Coronary artery (tissue), 2 donors: ENCODE results near the gene PNRC1.
A peak's percentile ranks its signal among the peaks of the same experiment; 100 is the strongest.

Experiments used
- DNase-seq: peaks from one replicate; pipeline ENCODE4 v3.0.0-alpha.2; 2017; ENCODE audit warnings: low spot score
- H3K27ac ChIP-seq, 2 donors: fragments of 200-600 bp; sonication (generic); one replicate each; pipeline ENCODE4 v1.5.1; 2016 to 2019
- H3K4me3 ChIP-seq: fragments of 200-600 bp; sonication (generic); 2 replicates; pipeline ENCODE4 v1.5.1; 2016; ENCODE audit warnings: mild to moderate bottlenecking, moderate library complexity
- TF ChIP-seq, protein P1 (sequence below): fragments of 200-600 bp; sonication (generic); IDR thresholded peaks from one replicate; pipeline ENCODE4 v1.5.1; 2019; ENCODE audit warnings: antibody characterized with exemption

PNRC1 gene

GRCh38 chr6:89069536-89070163 is 10.9 kb upstream of the PNRC1 start:
- H3K27ac ChIP-seq = no peak overlapping the region

DNA sequence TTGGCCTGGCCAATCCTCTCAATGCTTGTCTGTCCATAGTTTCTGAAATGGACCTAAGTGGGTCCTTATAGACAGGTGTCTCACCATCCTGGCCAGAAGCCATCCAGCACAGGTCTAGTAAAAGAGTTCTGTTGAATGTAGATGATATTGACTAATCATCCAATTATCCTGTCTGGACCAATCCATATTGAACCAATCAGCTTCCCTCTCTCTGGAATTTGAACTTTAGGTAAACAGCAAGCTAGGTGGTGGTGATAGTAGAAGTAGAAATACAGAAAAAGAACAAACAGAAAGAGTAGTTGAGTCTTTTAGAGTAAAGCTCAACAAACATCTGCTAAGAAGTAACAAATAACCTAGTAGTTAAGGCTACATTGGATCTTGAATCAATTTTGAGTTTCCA is 9.5 kb upstream of the PNRC1 start:
- TF ChIP-seq, protein P1, sequence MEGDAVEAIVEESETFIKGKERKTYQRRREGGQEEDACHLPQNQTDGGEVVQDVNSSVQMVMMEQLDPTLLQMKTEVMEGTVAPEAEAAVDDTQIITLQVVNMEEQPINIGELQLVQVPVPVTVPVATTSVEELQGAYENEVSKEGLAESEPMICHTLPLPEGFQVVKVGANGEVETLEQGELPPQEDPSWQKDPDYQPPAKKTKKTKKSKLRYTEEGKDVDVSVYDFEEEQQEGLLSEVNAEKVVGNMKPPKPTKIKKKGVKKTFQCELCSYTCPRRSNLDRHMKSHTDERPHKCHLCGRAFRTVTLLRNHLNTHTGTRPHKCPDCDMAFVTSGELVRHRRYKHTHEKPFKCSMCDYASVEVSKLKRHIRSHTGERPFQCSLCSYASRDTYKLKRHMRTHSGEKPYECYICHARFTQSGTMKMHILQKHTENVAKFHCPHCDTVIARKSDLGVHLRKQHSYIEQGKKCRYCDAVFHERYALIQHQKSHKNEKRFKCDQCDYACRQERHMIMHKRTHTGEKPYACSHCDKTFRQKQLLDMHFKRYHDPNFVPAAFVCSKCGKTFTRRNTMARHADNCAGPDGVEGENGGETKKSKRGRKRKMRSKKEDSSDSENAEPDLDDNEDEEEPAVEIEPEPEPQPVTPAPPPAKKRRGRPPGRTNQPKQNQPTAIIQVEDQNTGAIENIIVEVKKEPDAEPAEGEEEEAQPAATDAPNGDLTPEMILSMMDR = no peak
- Histone ChIP-seq H3K4me3 (no peak overlapping the region), H3K27ac (no peak overlapping the region)
- no peak for DNase-seq

More at GRCh38 chr6:89069536-89070163, 10.9 kb upstream of the PNRC1 start:
- H3K4me3 ChIP-seq = no peak overlapping the region
- TF ChIP-seq, protein P1 = no peak
- DNase-seq = no peak

DNA sequence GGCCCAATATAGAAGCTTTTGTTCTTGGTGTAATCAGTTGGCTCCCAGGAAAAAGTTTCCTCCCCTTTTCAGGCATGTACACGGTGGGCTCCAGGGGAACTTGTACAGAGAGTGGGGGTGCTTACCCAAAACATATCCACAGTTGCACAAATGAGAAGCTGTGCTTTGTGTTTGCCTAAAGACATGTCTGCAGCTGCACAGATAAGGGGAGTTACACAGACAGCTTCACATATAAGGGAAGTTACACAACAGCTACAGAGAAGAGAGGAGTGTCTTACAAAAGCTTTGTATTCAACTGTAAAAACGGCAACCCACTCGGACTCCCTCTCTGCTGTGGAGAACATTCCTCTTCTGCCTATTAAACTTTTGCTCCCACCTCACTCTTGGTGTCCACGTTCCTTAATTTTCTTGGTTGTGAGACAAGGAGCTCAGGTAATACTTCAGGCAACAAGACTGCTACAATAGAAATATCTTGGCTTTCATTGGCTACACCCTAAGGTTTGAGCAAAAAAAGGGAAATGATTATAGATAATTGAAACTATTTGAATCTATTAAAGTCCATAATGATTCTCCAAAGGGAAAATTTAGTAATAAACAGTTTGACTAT is 7.4 kb upstream of the PNRC1 start:
- DNase-seq = no peak
- TF ChIP-seq, protein P1 = no peak
- Histone ChIP-seq H3K4me3 (no peak overlapping the region), H3K27ac (no peak overlapping the region)

DNA sequence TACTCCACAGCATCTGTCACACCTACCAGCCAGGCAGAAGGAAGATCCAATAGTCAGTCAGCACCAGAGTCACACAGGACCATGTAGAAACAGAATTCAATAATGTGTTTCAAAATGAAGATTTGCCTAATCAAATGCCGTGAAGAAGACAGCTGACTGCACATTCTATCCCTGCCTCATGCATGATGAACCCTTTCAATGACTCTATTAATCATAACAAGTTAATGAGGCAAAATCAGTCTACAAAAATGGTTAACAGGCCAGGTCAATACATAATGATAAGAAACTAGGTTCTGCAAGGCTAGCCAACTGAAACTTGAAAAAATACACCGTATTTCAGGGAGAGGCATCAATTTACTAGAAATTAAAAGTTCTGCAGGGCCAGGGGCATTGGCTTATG is 6.7 kb upstream of the PNRC1 start:
- TF ChIP-seq, protein P1 = no peak
- Histone ChIP-seq H3K27ac (no peak overlapping the region), H3K4me3 (no peak overlapping the region)
- DNase-seq = no peak

DNA sequence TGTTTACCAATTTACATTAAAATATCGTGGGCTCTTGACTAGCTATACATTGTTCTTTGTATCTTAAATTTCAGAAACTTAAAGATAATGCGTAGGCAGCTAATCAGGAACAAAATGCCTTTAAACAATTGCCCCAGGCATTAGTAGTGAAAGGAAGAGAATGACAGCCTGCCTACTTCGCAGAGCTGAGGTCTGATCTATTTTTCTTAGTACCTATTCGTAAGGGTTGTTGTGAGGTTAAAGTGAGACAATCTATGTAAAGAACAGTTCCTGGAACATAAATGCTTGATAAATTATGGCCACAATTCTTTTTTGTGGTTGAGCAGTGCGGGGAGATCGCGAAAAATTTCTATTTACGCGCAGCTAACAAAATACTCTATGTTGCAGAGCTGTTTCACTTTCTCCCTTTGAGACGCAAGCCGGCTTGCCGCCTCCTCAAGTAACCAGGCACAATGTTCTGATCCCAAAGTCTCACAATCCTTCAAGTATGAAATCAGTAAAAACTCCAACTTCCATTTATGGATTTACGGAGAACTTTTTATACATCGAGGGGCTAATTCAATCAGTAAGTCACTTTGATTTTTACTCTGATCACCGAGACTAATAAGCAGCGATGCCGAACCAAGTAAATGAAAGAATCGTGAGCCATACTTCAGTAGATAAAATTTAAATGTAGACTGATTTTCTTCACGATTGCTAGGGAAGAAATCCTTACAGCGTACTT is 878 bp upstream of the PNRC1 start:
- TF ChIP-seq, protein P1 = no peak
- DNase-seq = no peak
- Histone ChIP-seq H3K4me3 (peak overlapping the region; percentile 100), H3K27ac (peak overlapping the region; percentile 100)

DNA sequence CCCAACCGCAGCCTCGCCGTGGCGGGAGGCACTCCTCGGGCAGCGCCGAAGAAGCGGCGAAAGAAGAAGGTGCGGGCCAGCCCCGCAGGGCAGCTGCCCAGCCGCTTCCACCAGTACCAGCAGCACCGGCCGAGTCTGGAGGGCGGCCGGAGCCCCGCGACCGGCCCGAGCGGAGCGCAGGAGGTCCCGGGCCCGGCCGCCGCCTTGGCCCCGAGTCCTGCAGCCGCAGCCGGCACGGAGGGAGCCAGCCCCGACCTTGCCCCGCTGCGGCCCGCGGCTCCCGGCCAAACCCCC is 525 bp downstream of the PNRC1 start:
- Histone ChIP-seq H3K27ac (peak overlapping the region; percentile 100), H3K4me3 (peak overlapping the region; percentile 100)
- TF ChIP-seq, protein P1 = no peak
- no peak for DNase-seq
